Endothelial cell of umbilical vein (primary cell): Measurements from ENCODE around the gene ANKS6. TPM values are rescaled to one million over a fixed set of nuclear protein-coding genes. Genes with fewer than 3 reads are reported as not detected.

Experiments used
- Bru-seq: library from RNA; stranded (reverse); fragments of 400-500 nt; gene quantifications from one replicate; lab custom pipeline; 2021; lab: Mats Ljungman, UMichigan
- BruChase-seq, 2 experiments: library from RNA; stranded (reverse); fragments of 400-500 nt; gene quantifications; one replicate each; lab custom pipeline; 2021; lab: Mats Ljungman, UMichigan
- BruUV-seq: library from RNA; stranded (reverse); fragments of 400-500 nt; replicated peaks from 2 replicates; lab custom pipeline; 2021; lab: Mats Ljungman, UMichigan
- CTCF ChIA-PET: fragments of 300-600, 350-600 bp; sonication (Branson Sonifier 250); formaldehyde crosslinking; loops from one replicate; lab custom pipeline; 2021; ENCODE audit warnings: antibody characterized with exemption, inconsistent platforms; lab: Charles Lee
- POLR2A ChIA-PET: fragments of 300-600, 350-600 bp; sonication (Branson Sonifier 250); formaldehyde crosslinking; loops from one replicate; lab custom pipeline; 2021; ENCODE audit warnings: antibody characterized with exemption, inconsistent platforms; lab: Charles Lee
- DNase-seq: peaks from one replicate; pipeline ENCODE4 v3.0.0-alpha.2; 2011; ENCODE audit warnings: low read depth, low spot score
- FAIRE-seq: peaks from 2 replicates; lab custom pipeline; 2011; peaks lifted over from hg19 to GRCh38; lab: Jason Lieb, UNC
- H2AFZ ChIP-seq: 2 replicates; pipeline ENCODE4 v1.6.0; 2012; ENCODE audit warnings: low read depth, low read length, control low read depth, inconsistent platforms
- H3K27ac ChIP-seq: 2 replicates; pipeline ENCODE4 v1.5.1; 2011; ENCODE audit warnings: low read depth, mild to moderate bottlenecking, control low read depth, low read length, moderate library complexity; ENCODE audit not compliant: insufficient read depth
- H3K27me3 ChIP-seq, 2 experiments: 2 replicates each; pipeline versions ENCODE4 v1.6.0 to v1.6.1; 2011; ENCODE audit warnings: low read length in 2 of 2, mixed read lengths in 1 of 2; ENCODE audit not compliant: control insufficient read depth in 2 of 2, insufficient read depth in 2 of 2
- H3K36me3 ChIP-seq, 2 experiments: 2 replicates in 1 of 2; 3 replicates in 1 of 2; pipeline ENCODE4 v1.5.1; 2011; ENCODE audit warnings: low read length in 2 of 2, mild to moderate bottlenecking in 1 of 2, moderate library complexity in 1 of 2; ENCODE audit not compliant: control insufficient read depth in 2 of 2, insufficient read depth in 2 of 2; ENCODE audit errors: extremely low read depth in 1 of 2
- H3K4me1 ChIP-seq: 3 replicates; pipeline ENCODE4 v1.5.1; 2011; ENCODE audit warnings: mild to moderate bottlenecking, low read length; ENCODE audit not compliant: control insufficient read depth, insufficient read depth; ENCODE audit errors: extremely low read depth
- H3K4me2 ChIP-seq: 2 replicates; pipeline ENCODE4 v1.6.1; 2011; ENCODE audit warnings: low read length, control low read depth, mixed read lengths; ENCODE audit not compliant: insufficient read depth
- H3K4me3 ChIP-seq, 3 experiments: fragments of 200-600 bp in 1 of 3; sonication (generic), shearing (Covaris generic) in 1 of 3; replicated peaks in 1 of 3; 2 replicates each; pipeline ENCODE4 v1.5.1; 2011 to 2016; ENCODE audit warnings: control low read depth in 3 of 3, low read length in 3 of 3, mild to moderate bottlenecking in 2 of 3, inconsistent platforms in 1 of 3, low read depth in 1 of 3, moderate library complexity in 1 of 3; ENCODE audit not compliant: insufficient read depth in 1 of 3
- H3K79me2 ChIP-seq: 2 replicates; pipeline ENCODE4 v1.6.0; 2012; ENCODE audit warnings: low read length, inconsistent platforms; ENCODE audit not compliant: control insufficient read depth, insufficient read depth
- H3K9ac ChIP-seq: replicated peaks from 2 replicates; pipeline ENCODE3; 2011; ENCODE audit warnings: low read length, control low read depth; ENCODE audit not compliant: insufficient read depth; ENCODE audit errors: extremely low read depth
- H3K9me1 ChIP-seq: replicated peaks from 3 replicates; pipeline ENCODE4 v1.6.0; 2011; ENCODE audit warnings: mild to moderate bottlenecking, low read length; ENCODE audit not compliant: control insufficient read depth, insufficient read depth; ENCODE audit errors: extremely low read depth
- H3K9me3 ChIP-seq: replicated peaks from 2 replicates; pipeline ENCODE4 v1.5.1; 2012; ENCODE audit warnings: low read length, inconsistent platforms; ENCODE audit not compliant: control insufficient read depth, insufficient read depth
- H4K20me1 ChIP-seq: replicated peaks from 2 replicates; pipeline ENCODE3; 2011; ENCODE audit warnings: mild to moderate bottlenecking, low read length; ENCODE audit not compliant: control insufficient read depth, insufficient read depth; ENCODE audit errors: extremely low read depth
- GATA2 ChIP-seq: IDR thresholded peaks from 2 replicates; pipeline ENCODE4 v1.7.0; 2011; ENCODE audit warnings: low read depth, mild to moderate bottlenecking, moderate library complexity, mixed read lengths, low read length; ENCODE audit not compliant: insufficient read length, insufficient read depth
- POLR2AphosphoS5 ChIP-seq: IDR thresholded peaks from 2 replicates; pipeline ENCODE4 v1.6.1; 2012; ENCODE audit warnings: low read depth, mild to moderate bottlenecking, control low read depth, low read length, moderate library complexity; ENCODE audit not compliant: insufficient read depth
- dilution Hi-C: fragments of 300-500 bp; cut with MboI; formaldehyde crosslinking; loops from one replicate; pipeline ENCODE4 v1.15.0; 2019; ENCODE audit warnings: low sequenced_read_pairs; ENCODE audit not compliant: extremely low pct_ligation_motif_present
- intact Hi-C: fragments of 100-400 bp; cut with micrococcal nuclease; formaldehyde crosslinking; loops from one replicate; pipeline ENCODE4 v1.10.0; 2022
- long read RNA-seq: library from polyadenylated mRNA; stranded (forward); transcript quantifications from one replicate; pipeline ENCODE4 v2.0.0, GENCODE V29; 2021
- polyA minus RNA-seq, 3 experiments: library from RNA; depleted of rRNA, polyadenylated mRNA; stranded (reverse); fragments of >200 nt; gene quantifications; 1 replicate in 1 of 3; 2 replicates in 2 of 3; pipeline ENCODE4 v1.2.3, GENCODE V29; 2011
- polyA plus RNA-seq, 4 experiments: library from polyadenylated mRNA; depleted of rRNA in 3 of 4; stranded (reverse) in 3 of 4; unstranded in 1 of 4; fragments of >200 nt; gene quantifications; 2 replicates each; pipeline versions ENCODE4 v1.2.1 to v1.2.3, GENCODE V29; 2011 to 2012; ENCODE audit warnings: missing spikeins in 1 of 4
- total RNA-seq: library from RNA; stranded (reverse); gene quantifications from 2 replicates; pipeline ENCODE4 v1.2.3, GENCODE V29; 2021
- TF ChIP-seq, protein P1 (sequence below), 2 donors: IDR thresholded peaks; 1 replicate in 1 of 2; 2 replicates in 1 of 2; pipeline ENCODE4 v1.5.1; 2011; ENCODE audit warnings: low read length in 2 of 2, mild to moderate bottlenecking in 2 of 2, moderate library complexity in 2 of 2, control low read depth in 1 of 2, inconsistent platforms in 1 of 2, low read depth in 1 of 2; ENCODE audit not compliant: insufficient read depth in 1 of 2; ENCODE audit errors: extremely low read depth in 1 of 2

Gene ANKS6
- total RNA-seq: 18.6 and 22.3 TPM in 2 replicates
- 15.5 TPM in 2 replicates for polyA plus RNA-seq
- 17.7 and 21.0 TPM in 2 replicates for polyA plus RNA-seq (2011; cell fraction: cytosol; rRNA removed)
- polyA plus RNA-seq (2011; cell fraction: nucleus; rRNA removed): 43.7 and 53.6 TPM in 2 replicates
- 23.5 and 24.0 TPM in 2 replicates for polyA plus RNA-seq (2012)
- polyA minus RNA-seq: 10.6 and 13.5 TPM in 2 replicates
- 11.3 TPM for polyA minus RNA-seq (2011; cell fraction: cytosol; rRNA and poly(A)+ RNA removed)
- 11.4 and 12.8 TPM in 2 replicates for polyA minus RNA-seq (2011; cell fraction: nucleus; rRNA and poly(A)+ RNA removed)
- percentile 52 among the genes with signal in this experiment for Bru-seq, nascent RNA
- percentile 55 among the genes with signal in this experiment for BruChase-seq, experiment 1, labeled RNA remaining after a 6-hour chase
- percentile 55 among the genes with signal in this experiment for BruChase-seq, experiment 2, labeled RNA remaining after a 2-hour chase
- long read RNA-seq, partial matches to known transcripts: 53 of 72 reads
- long read RNA-seq, other reads (novel, unspliced or antisense): 18 of 72 reads

DNA sequence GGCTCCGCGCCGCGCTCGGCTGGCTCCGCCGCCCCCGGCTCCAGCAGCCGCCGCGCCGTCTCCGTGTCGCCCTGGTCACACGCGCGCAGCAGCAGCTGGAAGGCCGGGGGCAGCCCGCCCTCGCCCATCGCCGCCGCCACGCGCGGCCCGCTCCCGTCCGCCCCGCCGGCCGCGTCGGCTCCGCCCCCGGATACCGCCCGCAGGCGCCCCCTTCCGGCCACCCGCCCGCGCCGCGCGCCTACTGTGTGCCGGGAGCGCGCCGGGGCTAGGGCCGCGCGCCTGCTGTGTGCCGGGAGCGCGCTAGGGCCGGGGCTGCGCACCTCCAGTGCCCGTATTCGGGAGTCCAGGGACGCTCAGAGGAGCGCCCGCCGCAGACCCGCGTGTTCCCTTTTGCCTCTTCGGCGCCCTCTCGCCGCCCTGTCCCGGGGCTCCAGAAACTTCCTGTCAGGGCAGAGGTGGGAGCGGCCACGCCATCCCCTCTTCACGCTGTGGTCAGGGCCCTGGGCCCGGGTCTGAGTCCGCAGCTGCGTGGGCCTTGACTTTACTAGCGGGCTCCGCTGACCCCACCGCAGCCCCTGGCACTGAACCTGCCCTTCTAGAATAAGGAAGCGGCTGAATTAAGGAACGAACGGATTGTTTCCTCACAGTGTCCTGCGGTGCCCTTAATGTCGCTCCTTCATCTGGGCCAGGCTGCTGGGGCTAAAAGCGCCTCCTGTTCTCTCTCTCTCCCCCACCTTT is at the start of gene ANKS6:
ANKS6 (minus strand) TSS at position 192 of the 738 bp plus-strand sequence; CDS start at position 128, 64 bp downstream.
- H3K9ac ChIP-seq: peak within 1 kb of the TSS; percentile 79
- H4K20me1 ChIP-seq: no peaks in the 10 kb centered on the region
- no peaks in the 10 kb centered on the region for H3K36me3 ChIP-seq
- peaks cover 16% of the 10 kb centered on the region for H3K4me1 ChIP-seq
- peak within 1 kb of the TSS; percentile 99 for H2AFZ ChIP-seq
- no peaks in the 10 kb centered on the region for H3K9me3 ChIP-seq
- ChIA-PET POLR2A (no interaction called here), CTCF (interaction anchor here (0.5 to 1.9 kb wide), 4 partner anchors 10 to 1426 kb away, joined by 3 to 4 read pairs (median 3); no protein-coding TSS in a partner anchor)
- peak within 1 kb of the TSS; percentile 92 for H3K4me2 ChIP-seq
- H3K79me2 ChIP-seq: peaks cover 22% of the 10 kb centered on the region
- H3K9me1 ChIP-seq: no peaks in the 10 kb centered on the region
- H3K27ac ChIP-seq: peak within 1 kb of the TSS; percentile 32
- DNase-seq (peak; percentile 60), FAIRE-seq (peak; percentile 73)
- peak within 1 kb of the TSS; percentile 57 to 90 (median 73) for H3K4me3 ChIP-seq
- intact Hi-C loops: loop anchor here (1.0 kb wide), 1 partner anchor 481 kb away; no protein-coding TSS in a partner anchor
- H3K27me3 ChIP-seq: peaks cover 3 to 6% of the 10 kb centered on the region in 2 experiments
- BruUV-seq: no TSS peak
- dilution Hi-C loops: no loop called here
- peak; percentile 54 for TF ChIP-seq POLR2AphosphoS5
- no peak for TF ChIP-seq GATA2
- TF ChIP-seq, protein P1, sequence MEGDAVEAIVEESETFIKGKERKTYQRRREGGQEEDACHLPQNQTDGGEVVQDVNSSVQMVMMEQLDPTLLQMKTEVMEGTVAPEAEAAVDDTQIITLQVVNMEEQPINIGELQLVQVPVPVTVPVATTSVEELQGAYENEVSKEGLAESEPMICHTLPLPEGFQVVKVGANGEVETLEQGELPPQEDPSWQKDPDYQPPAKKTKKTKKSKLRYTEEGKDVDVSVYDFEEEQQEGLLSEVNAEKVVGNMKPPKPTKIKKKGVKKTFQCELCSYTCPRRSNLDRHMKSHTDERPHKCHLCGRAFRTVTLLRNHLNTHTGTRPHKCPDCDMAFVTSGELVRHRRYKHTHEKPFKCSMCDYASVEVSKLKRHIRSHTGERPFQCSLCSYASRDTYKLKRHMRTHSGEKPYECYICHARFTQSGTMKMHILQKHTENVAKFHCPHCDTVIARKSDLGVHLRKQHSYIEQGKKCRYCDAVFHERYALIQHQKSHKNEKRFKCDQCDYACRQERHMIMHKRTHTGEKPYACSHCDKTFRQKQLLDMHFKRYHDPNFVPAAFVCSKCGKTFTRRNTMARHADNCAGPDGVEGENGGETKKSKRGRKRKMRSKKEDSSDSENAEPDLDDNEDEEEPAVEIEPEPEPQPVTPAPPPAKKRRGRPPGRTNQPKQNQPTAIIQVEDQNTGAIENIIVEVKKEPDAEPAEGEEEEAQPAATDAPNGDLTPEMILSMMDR (IDR thresholded peaks at IDR 0.05; ENCODE audit: extremely low read depth in 1 of 2, insufficient read depth in 1 of 2, low read depth in 1 of 2, low read length in 2 of 2): peak; percentile 30 to 53
